K562 (cell line): Measurements from ENCODE around the gene UBE3B. TPM values are rescaled to one million over a fixed set of nuclear protein-coding genes. Genes with fewer than 3 reads are reported as not detected.

Experiments used
- ATAC-seq: fragments of 200-7000 bp; cut with Tn5 transposase; 3 replicates; pipeline ENCODE4 v1.9.1; 2020; ENCODE audit warnings: moderate library complexity
- BruUV-seq: library from RNA; stranded (reverse); fragments of 400-500 nt; replicated peaks from 2 replicates; lab custom pipeline; 2021; lab: Mats Ljungman, UMichigan
- CTCF ChIA-PET: fragments of 300-600 bp; formaldehyde crosslinking; extraction: SDS; loops from one replicate; lab custom pipeline; 2021; ENCODE audit warnings: low intra/inter-chr PET ratio; lab: Yijun Ruan, JAX
- POLR2A ChIA-PET: fragments of 300-600, 350-650 bp; sonication (Branson Sonifier 250); formaldehyde crosslinking; extraction: SDS; loops from one replicate; lab custom pipeline; 2021; ENCODE audit warnings: antibody characterized with exemption, inconsistent platforms; lab: Yijun Ruan, JAX
- DNase-seq, 4 experiments: peaks; one replicate each; pipeline versions ENCODE4 v3.0.0 to v3.0.0-alpha.2; 2011 to 2018; ENCODE audit warnings: low spot score in 3 of 4, mixed read lengths in 3 of 4; ENCODE audit errors: extremely low read depth in 1 of 4
- FAIRE-seq: peaks from 2 replicates; lab custom pipeline; 2011; peaks lifted over from hg19 to GRCh38; lab: Jason Lieb, UNC
- H2AFZ ChIP-seq: 2 replicates; pipeline ENCODE4 v1.6.0; 2011; ENCODE audit warnings: low read depth, low read length, control low read depth, inconsistent platforms
- H3K27ac ChIP-seq: fragments of 200-600 bp; 3 replicates; pipeline ENCODE4 v1.8.0; 2011; ENCODE audit warnings: low read depth, mild to moderate bottlenecking, control low read depth, inconsistent platforms, low read length, moderate library complexity, mixed read lengths; ENCODE audit errors: extremely low read depth
- H3K27me3 ChIP-seq, 2 experiments: fragments of 300-600 bp in 1 of 2; 2 replicates in 1 of 2; 3 replicates in 1 of 2; pipeline versions ENCODE4 v1.6.0 to v1.8.0; 2011; ENCODE audit warnings: inconsistent platforms in 2 of 2, low read length in 2 of 2, mild to moderate bottlenecking in 1 of 2, mixed read lengths in 1 of 2, moderate library complexity in 1 of 2; ENCODE audit not compliant: control insufficient read depth in 2 of 2, insufficient read depth in 2 of 2
- H3K36me3 ChIP-seq: fragments of 300-600 bp; 3 replicates; pipeline ENCODE4 v1.8.0; 2011; ENCODE audit warnings: mild to moderate bottlenecking, low read length, inconsistent platforms; ENCODE audit not compliant: control insufficient read depth, insufficient read depth
- H3K4me1 ChIP-seq, 2 experiments: fragments of 200-600 bp in 1 of 2; replicated peaks in 1 of 2; 2 replicates in 1 of 2; 3 replicates in 1 of 2; pipeline versions ENCODE4 v1.5.1 to v1.8.0; 2011; ENCODE audit warnings: inconsistent platforms in 2 of 2, low read length in 2 of 2, mild to moderate bottlenecking in 1 of 2, mixed read lengths in 1 of 2, moderate library complexity in 1 of 2; ENCODE audit not compliant: control insufficient read depth in 2 of 2, insufficient read depth in 2 of 2
- H3K4me2 ChIP-seq: 2 replicates; pipeline ENCODE4 v1.6.1; 2011; ENCODE audit warnings: low read length, control low read depth, inconsistent platforms, mixed read lengths; ENCODE audit not compliant: insufficient read depth
- H3K4me3 ChIP-seq: fragments of 200-600 bp; sonication (generic), shearing (Covaris generic); 2 replicates; pipeline ENCODE4 v1.5.1; 2016; ENCODE audit warnings: control low read depth, inconsistent platforms
- H3K79me2 ChIP-seq: fragments of 200-600 bp; 3 replicates; pipeline ENCODE4 v1.8.0; 2011; ENCODE audit warnings: low read length, inconsistent platforms; ENCODE audit not compliant: control insufficient read depth, insufficient read depth
- H3K9ac ChIP-seq, 2 experiments: 2 replicates each; pipeline versions ENCODE4 v1.6.0 to v1.6.1; 2011; ENCODE audit warnings: low read depth in 2 of 2, low read length in 2 of 2, control low read depth in 1 of 2, inconsistent platforms in 1 of 2, mild to moderate bottlenecking in 1 of 2, mixed read lengths in 1 of 2; ENCODE audit not compliant: insufficient read depth in 1 of 2
- H3K9me1 ChIP-seq: one replicate; pipeline ENCODE4 v1.6.0; 2011; ENCODE audit warnings: inconsistent platforms, mild to moderate bottlenecking, low read length, moderate library complexity; ENCODE audit not compliant: control insufficient read depth, insufficient read depth
- H3K9me3 ChIP-seq: replicated peaks from 2 replicates; pipeline ENCODE4 v1.5.1; 2011; ENCODE audit warnings: low read depth, low read length, inconsistent platforms; ENCODE audit not compliant: control insufficient read depth, insufficient read depth
- H4K20me1 ChIP-seq: replicated peaks from 2 replicates; pipeline ENCODE4 v1.6.1; 2011; ENCODE audit warnings: low read length, inconsistent platforms, mixed read lengths; ENCODE audit not compliant: control insufficient read depth, insufficient read depth
- GABPB2 ChIP-seq: fragments of 250-450 bp; sonication (Bioruptor Pico); conservative IDR thresholded peaks from 2 replicates; pipeline ENCODE4 v1.5.1; 2021; ENCODE audit warnings: mild to moderate bottlenecking
- JUN ChIP-seq, 2 experiments: sonication (generic) in 1 of 2; formaldehyde crosslinking in 1 of 2; IDR thresholded peaks; 2 replicates each; pipeline versions ENCODE4 v1.6.1 to v1.8.0; 2012 to 2022; ENCODE audit warnings: borderline replicate concordance in 2 of 2, mild to moderate bottlenecking in 2 of 2, improper control_type of control experiment in 1 of 2, low read depth in 1 of 2, low read length in 1 of 2, missing genetic modification reagents in 1 of 2
- MEF2A ChIP-seq: IDR thresholded peaks from 2 replicates; pipeline ENCODE4 v1.6.1; 2011; ENCODE audit warnings: low read depth, mild to moderate bottlenecking, low read length, moderate library complexity; ENCODE audit not compliant: control insufficient read depth
- MXI1 ChIP-seq: IDR thresholded peaks from 2 replicates; pipeline ENCODE4 v1.6.1; 2011; ENCODE audit warnings: low read depth, mild to moderate bottlenecking, improper control_type of control experiment, low read length
- NBN ChIP-seq: fragments of 450-650 bp; IDR thresholded peaks from 2 replicates; pipeline ENCODE4 v1.6.1; 2016; ENCODE audit warnings: low read depth, mild to moderate bottlenecking
- NCOA4 ChIP-seq: fragments of 450-650 bp; IDR thresholded peaks from 2 replicates; pipeline ENCODE4 v1.6.1; 2018; ENCODE audit warnings: mild to moderate bottlenecking; ENCODE audit not compliant: partially characterized antibody
- NEUROD1 ChIP-seq: fragments of 150-350 bp; IDR thresholded peaks from 2 replicates; pipeline ENCODE4 v1.6.1; 2014; ENCODE audit warnings: borderline replicate concordance, low read length, low read depth; ENCODE audit not compliant: partially characterized antibody
- POLR2B ChIP-seq: fragments of 450-650 bp; IDR thresholded peaks from 2 replicates; pipeline ENCODE4 v1.6.1; 2018; ENCODE audit warnings: low read depth; ENCODE audit not compliant: partially characterized antibody
- RBM15 ChIP-seq: fragments of 200-400 bp; formaldehyde crosslinking; IDR thresholded peaks from 2 replicates; pipeline ENCODE4 v1.6.1; 2018; ENCODE audit warnings: mild to moderate bottlenecking, low read length, moderate library complexity; ENCODE audit not compliant: insufficient read depth
- SMARCE1 ChIP-seq: fragments of 450-650 bp; IDR thresholded peaks from 2 replicates; pipeline ENCODE4 v1.7.1; 2016; ENCODE audit warnings: mild to moderate bottlenecking
- ZNF77 ChIP-seq: fragments of 250-450 bp; sonication (Bioruptor Pico); IDR thresholded peaks from 2 replicates; pipeline ENCODE4 v1.5.0; 2020
- WGBS: fragments of 100-300 bp; shearing (Covaris generic); methylation state at CpG from one replicate; pipeline ENCODE4 v1.1.6; 2016; ENCODE audit warnings: low coverage, mixed read lengths; ENCODE audit not compliant: insufficient coverage; ENCODE audit errors: missing lambda C conversion rate; 5-methylcytosine and 5-hydroxymethylcytosine counted together
- in situ Hi-C: fragments of 300-500 bp; cut with MboI; formaldehyde crosslinking; loops from 4 replicates; pipeline ENCODE4 v1.15.0; 2018; ENCODE audit warnings: inconsistent platforms, mixed read lengths
- intact Hi-C: fragments of 100-400 bp; cut with micrococcal nuclease; formaldehyde crosslinking; loops from 2 replicates; pipeline ENCODE4 v1.14.2; 2022
- polyA plus RNA-seq, 8 experiments: library from polyadenylated mRNA; depleted of rRNA in 4 of 8; stranded (reverse) in 5 of 8; unstranded in 3 of 8; fragments of >200 nt; fragmentation: Nextera tagmentation in 2 of 8; fragmentation: Illumina TruSeq in 1 of 8; extraction: Ambion mirVana in 2 of 8; extraction: Trizol in 1 of 8; gene quantifications; 2 replicates each; pipeline versions ENCODE4 v1.2.1 to v1.2.3, GENCODE V29; 2011 to 2014; ENCODE audit warnings: inconsistent platforms in 1 of 8, missing spikeins in 1 of 8
- total RNA-seq, 7 experiments: library from RNA; depleted of rRNA in 6 of 7; stranded (reverse); fragments of >200 nt in 6 of 7; fragmentation: Illumina TruSeq in 2 of 7; extraction: Trizol in 2 of 7; gene quantifications; 2 replicates each; pipeline versions ENCODE4 v1.2.1 to v1.2.3, GENCODE V29; 2011 to 2021; ENCODE audit warnings: low replicate concordance in 1 of 7
- TF ChIP-seq, protein P1 (sequence below): IDR thresholded peaks from 3 replicates; pipeline ENCODE4 v1.6.1; 2011; ENCODE audit warnings: borderline replicate concordance, mild to moderate bottlenecking, moderate library complexity; ENCODE audit not compliant: insufficient read length; ENCODE audit errors: extremely low read depth
- TF ChIP-seq, protein P2 (sequence below): fragments of 450-650 bp; formaldehyde crosslinking; IDR thresholded peaks from 2 replicates; pipeline ENCODE4 v1.4.0; 2022; ENCODE audit warnings: missing genetic modification characterization

Gene UBE3B
- total and polyA plus RNA-seq, 9 of the 15 experiments (the other 6 are each of a cell fraction or from before 2014, with no cell fraction given), result 7.6 to 23.6 (median 15.5) TPM

DNA sequence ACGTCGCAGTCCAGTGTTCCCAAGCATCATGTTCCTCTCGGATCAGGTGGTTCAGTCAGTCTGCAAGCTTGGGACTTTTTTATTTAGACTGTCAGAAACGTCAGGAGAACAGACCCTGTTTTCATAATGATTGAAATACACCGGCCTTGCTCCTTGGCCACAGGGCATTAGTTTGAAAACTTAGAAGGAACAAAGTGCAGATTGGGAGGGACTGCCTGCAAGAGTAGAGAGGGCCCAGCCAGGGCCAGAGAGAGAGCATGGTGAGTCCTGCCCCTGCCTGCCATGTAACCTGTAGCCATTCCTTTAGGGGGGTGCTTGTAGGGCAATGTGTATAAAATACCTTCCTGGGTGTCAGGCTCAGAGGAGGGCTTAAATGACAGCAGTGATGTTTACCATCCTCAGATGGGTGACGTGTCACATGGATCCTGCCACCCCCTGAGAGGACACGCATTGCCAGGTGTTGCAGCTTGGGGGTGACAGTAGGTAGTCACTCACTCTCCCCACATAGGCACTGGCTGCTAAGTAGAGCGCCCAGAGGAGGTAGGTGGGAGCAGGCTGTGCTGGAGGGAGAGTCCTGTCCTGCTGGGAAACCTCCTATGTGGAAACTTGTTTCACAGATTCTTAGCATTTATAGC is 50.2 kb downstream of the UBE3B start:
- no peaks in the 10 kb centered on the region for H3K79me2 ChIP-seq
- intact Hi-C loops, result no loop called here
- WGBS, result 68% methylated on average over 8 of the region's 8 CpGs
- in situ Hi-C loops, result no loop called here
- no peaks in the 10 kb centered on the region for H4K20me1 ChIP-seq
- TF ChIP-seq RBM15, result no peak
- no peak for TF ChIP-seq GABPB2 (CRISPR knock-in tag)
- TF ChIP-seq NEUROD1, result no peak
- TF ChIP-seq, protein P1, sequence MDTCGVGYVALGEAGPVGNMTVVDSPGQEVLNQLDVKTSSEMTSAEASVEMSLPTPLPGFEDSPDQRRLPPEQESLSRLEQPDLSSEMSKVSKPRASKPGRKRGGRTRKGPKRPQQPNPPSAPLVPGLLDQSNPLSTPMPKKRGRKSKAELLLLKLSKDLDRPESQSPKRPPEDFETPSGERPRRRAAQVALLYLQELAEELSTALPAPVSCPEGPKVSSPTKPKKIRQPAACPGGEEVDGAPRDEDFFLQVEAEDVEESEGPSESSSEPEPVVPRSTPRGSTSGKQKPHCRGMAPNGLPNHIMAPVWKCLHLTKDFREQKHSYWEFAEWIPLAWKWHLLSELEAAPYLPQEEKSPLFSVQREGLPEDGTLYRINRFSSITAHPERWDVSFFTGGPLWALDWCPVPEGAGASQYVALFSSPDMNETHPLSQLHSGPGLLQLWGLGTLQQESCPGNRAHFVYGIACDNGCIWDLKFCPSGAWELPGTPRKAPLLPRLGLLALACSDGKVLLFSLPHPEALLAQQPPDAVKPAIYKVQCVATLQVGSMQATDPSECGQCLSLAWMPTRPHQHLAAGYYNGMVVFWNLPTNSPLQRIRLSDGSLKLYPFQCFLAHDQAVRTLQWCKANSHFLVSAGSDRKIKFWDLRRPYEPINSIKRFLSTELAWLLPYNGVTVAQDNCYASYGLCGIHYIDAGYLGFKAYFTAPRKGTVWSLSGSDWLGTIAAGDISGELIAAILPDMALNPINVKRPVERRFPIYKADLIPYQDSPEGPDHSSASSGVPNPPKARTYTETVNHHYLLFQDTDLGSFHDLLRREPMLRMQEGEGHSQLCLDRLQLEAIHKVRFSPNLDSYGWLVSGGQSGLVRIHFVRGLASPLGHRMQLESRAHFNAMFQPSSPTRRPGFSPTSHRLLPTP, result no peak
- TF ChIP-seq ZNF77 (CRISPR knock-in tag), result no peak
- no peak for TF ChIP-seq SMARCE1
- no peak for TF ChIP-seq MEF2A
- no peak for TF ChIP-seq MXI1
- TF ChIP-seq, protein P2, sequence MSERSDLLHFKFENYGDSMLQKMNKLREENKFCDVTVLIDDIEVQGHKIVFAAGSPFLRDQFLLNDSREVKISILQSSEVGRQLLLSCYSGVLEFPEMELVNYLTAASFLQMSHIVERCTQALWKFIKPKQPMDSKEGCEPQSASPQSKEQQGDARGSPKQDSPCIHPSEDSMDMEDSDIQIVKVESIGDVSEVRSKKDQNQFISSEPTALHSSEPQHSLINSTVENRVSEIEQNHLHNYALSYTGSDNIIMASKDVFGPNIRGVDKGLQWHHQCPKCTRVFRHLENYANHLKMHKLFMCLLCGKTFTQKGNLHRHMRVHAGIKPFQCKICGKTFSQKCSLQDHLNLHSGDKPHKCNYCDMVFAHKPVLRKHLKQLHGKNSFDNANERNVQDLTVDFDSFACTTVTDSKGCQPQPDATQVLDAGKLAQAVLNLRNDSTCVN, result no peak
- TF ChIP-seq JUN (IDR thresholded peaks at IDR 0.05; ENCODE audit: borderline replicate concordance, low read depth, low read length), result no peak
- no peak for TF ChIP-seq JUN (CRISPR knock-in tag; IDR thresholded peaks at IDR 0.05; ENCODE audit: borderline replicate concordance)
- no peak for TF ChIP-seq POLR2B
- no peak for TF ChIP-seq NCOA4
- no peak for TF ChIP-seq NBN
- no peak overlapping the region for H3K9ac ChIP-seq
- no peak for FAIRE-seq
- H2AFZ ChIP-seq, result no peak overlapping the region
- ATAC-seq, result no peak
- H3K4me3 ChIP-seq, result no peak overlapping the region
- H3K4me2 ChIP-seq, result no peak overlapping the region
- no TSS peak for BruUV-seq
- POLR2A ChIA-PET, result no interaction called here
- no peaks in the 10 kb centered on the region for H3K9me3 ChIP-seq
- peaks cover 16% of the 10 kb centered on the region for H3K36me3 ChIP-seq
- DNase-seq, result no peak
- no peaks in the 10 kb centered on the region for H3K27me3 ChIP-seq
- CTCF ChIA-PET, result interaction anchor here (0.6 kb wide), 1 partner anchor 464 kb away, joined by 3 read pairs; no protein-coding TSS in a partner anchor
- H3K27ac ChIP-seq, result no peak overlapping the region
- H3K4me1 ChIP-seq, result no peaks in the 10 kb centered on the region
- no peaks in the 10 kb centered on the region for H3K9me1 ChIP-seq
